Epidermal melanocyte (primary cell): ENCODE results near the gene PRDX5.
A peak's percentile ranks its signal among the peaks of the same experiment; 100 is the strongest.
"Not testable (repeated sequence)": the region's sequence is repeated elsewhere in the genome, so short reads cannot be mapped to it uniquely, and the experiment has no call there.

Experiments
- DNase-seq: peaks from one replicate; pipeline ENCODE4 v3.0.0; 2011; ENCODE audit warnings: low spot score; ENCODE audit not compliant: insufficient read length

The PRDX5 gene

GRCh38 chr11:64305691-64306562, 12.0 kb upstream of the PRDX5 start:
- DNase-seq, result no peak

GRCh38 chr11:64306563-64306875, 11.4 kb upstream of the PRDX5 start:
- DNase-seq, result no peak

GRCh38 chr11:64306876-64307622, 10.9 kb upstream of the PRDX5 start:
- no peak for DNase-seq

- DNase-seq, result not testable (repeated sequence)
Measured at GRCh38 chr11:64307795-64308194, 10.1 kb upstream of the PRDX5 start.

GRCh38 chr11:64312947-64313346, 5.0 kb upstream of the PRDX5 start:
- DNase-seq, result no peak

GRCh38 chr11:64313491-64314145, 4.3 kb upstream of the PRDX5 start:
- no peak for DNase-seq

GRCh38 chr11:64314146-64314804, 3.6 kb upstream of the PRDX5 start:
- DNase-seq, result no peak

GRCh38 chr11:64314805-64315561, 2.9 kb upstream of the PRDX5 start:
- no peak for DNase-seq

GRCh38 chr11:64315667-64316526, 2.0 kb upstream of the PRDX5 start:
- DNase-seq, result not testable (repeated sequence)

GRCh38 chr11:64316672-64317324, 1.1 kb upstream of the PRDX5 start:
- no peak for DNase-seq

- peak; percentile 98 for DNase-seq
Measured at GRCh38 chr11:64317325-64317960, 478 bp upstream of the PRDX5 start, which contains the start of gene TRMT112. TRMT112 (minus strand) TSS chr11:64317559; CDS start chr11:64317526, 33 bp downstream.

GRCh38 chr11:64318766-64319761, 1.1 kb downstream of the PRDX5 start:
- DNase-seq, result no peak

- no peak for DNase-seq
Measured at GRCh38 chr11:64320556-64320955, 2.6 kb downstream of the PRDX5 start.

GRCh38 chr11:64321026-64321425, 3.1 kb downstream of the PRDX5 start:
- DNase-seq, result no peak

- DNase-seq, result no peak
Measured at GRCh38 chr11:64321533-64321932, 3.6 kb downstream of the PRDX5 start.

- no peak for DNase-seq
Measured at GRCh38 chr11:64322925-64323260, 5.0 kb downstream of the PRDX5 start.

- DNase-seq, result no peak
Measured at GRCh38 chr11:64323373-64323772, 5.5 kb downstream of the PRDX5 start.

- DNase-seq, result not testable (repeated sequence)
Measured at GRCh38 chr11:64323984-64324383, 6.1 kb downstream of the PRDX5 start.
